ENCODE results near the gene RASSF3. TPM values are rescaled to one million over a fixed set of nuclear protein-coding genes. Genes with fewer than 3 reads are reported as not detected.
A peak's percentile ranks its signal among the peaks of the same experiment; 100 is the strongest.

Gene RASSF3
- polyA plus RNA-seq, 1 donor (not counting 4 experiments of a cell fraction or from before 2014, with no cell fraction given) = 9.6 TPM

GRCh38 chr12:64660237-64661018 lies 50.1 kb downstream of the RASSF3 start:
- no peaks in the 10 kb centered on the region for H3K9me3 ChIP-seq (ENCODE audit: control insufficient read depth, low read depth, low read length)
- DNase-seq (ENCODE audit: low read depth, low spot score) (no peak), FAIRE-seq (no peak)
- peaks cover 5% of the 10 kb centered on the region for H3K4me1 ChIP-seq (ENCODE audit: control insufficient read depth, extremely low read depth, insufficient read depth, low read length)
- no peaks in the 10 kb centered on the region for H3K9me1 ChIP-seq (ENCODE audit: control insufficient read depth, extremely low read depth, insufficient read depth, low read length)
- no peaks in the 10 kb centered on the region for H3K36me3 ChIP-seq (ENCODE audit: control insufficient read depth in 2 of 2, extremely low read depth in 1 of 2, insufficient read depth in 2 of 2, low read length in 2 of 2)
- H3K4me3 ChIP-seq (ENCODE audit: control insufficient read depth in 2 of 3, extremely low read depth in 1 of 3, insufficient read depth in 2 of 3, low read depth in 1 of 3, low read length in 3 of 3) = no peak overlapping the region
- H3K27ac ChIP-seq (ENCODE audit: control insufficient read depth, insufficient read depth, low read length) = no peak overlapping the region
- no peak overlapping the region for H3K4me2 ChIP-seq (ENCODE audit: control insufficient read depth, extremely low read depth, insufficient read depth, low read depth, low read length)
- no peaks in the 10 kb centered on the region for H3K27me3 ChIP-seq (ENCODE audit: control insufficient read depth, extremely low read depth, insufficient read depth, low read length)
- no peak overlapping the region for H3K9ac ChIP-seq (ENCODE audit: control insufficient read depth, extremely low read depth, insufficient read depth, low read length)
- no peak for TF ChIP-seq EZH2 (IDR thresholded peaks at IDR 0.05; ENCODE audit: low read length)
- no peak for TF ChIP-seq CTCF (optimal IDR thresholded peaks at IDR 0.05 in 1 of 3, IDR thresholded peaks at IDR 0.05 in 1 of 3, conservative IDR thresholded peaks at IDR 0.05 in 1 of 3; ENCODE audit: extremely low read depth in 1 of 3, insufficient read depth in 2 of 3, low read length in 3 of 3)
- peaks cover 10% of the 10 kb centered on the region for H3K79me2 ChIP-seq (ENCODE audit: control insufficient read depth, insufficient read depth, low read length)
- H2AFZ ChIP-seq (ENCODE audit: control insufficient read depth, low read length) = no peak overlapping the region
- dilution Hi-C loops (cut with MboI; ENCODE audit: extremely low pct_ligation_motif_present, low sequenced_read_pairs) = no loop called here
- H4K20me1 ChIP-seq (ENCODE audit: control insufficient read depth, extremely low read depth, insufficient read depth, low read length) = no peaks in the 10 kb centered on the region

GRCh38 chr12:64663015-64663414 lies 52.7 kb downstream of the RASSF3 start:
- H3K27ac ChIP-seq (ENCODE audit: control insufficient read depth, insufficient read depth, low read length) = no peak overlapping the region
- no peaks in the 10 kb centered on the region for H3K9me1 ChIP-seq (ENCODE audit: control insufficient read depth, extremely low read depth, insufficient read depth, low read length)
- peaks cover 3% of the 10 kb centered on the region for H3K4me1 ChIP-seq (ENCODE audit: control insufficient read depth, extremely low read depth, insufficient read depth, low read length)
- TF ChIP-seq CTCF (optimal IDR thresholded peaks at IDR 0.05 in 1 of 3, IDR thresholded peaks at IDR 0.05 in 1 of 3, conservative IDR thresholded peaks at IDR 0.05 in 1 of 3; ENCODE audit: extremely low read depth in 1 of 3, insufficient read depth in 2 of 3, low read length in 3 of 3) = no peak
- TF ChIP-seq EZH2 (IDR thresholded peaks at IDR 0.05; ENCODE audit: low read length) = no peak
- FAIRE-seq (no peak), DNase-seq (ENCODE audit: low read depth, low spot score) (no peak)
- dilution Hi-C loops (cut with MboI; ENCODE audit: extremely low pct_ligation_motif_present, low sequenced_read_pairs) = no loop called here
- H3K9me3 ChIP-seq (ENCODE audit: control insufficient read depth, low read depth, low read length) = no peaks in the 10 kb centered on the region
- H2AFZ ChIP-seq (ENCODE audit: control insufficient read depth, low read length) = no peak overlapping the region
- H4K20me1 ChIP-seq (ENCODE audit: control insufficient read depth, extremely low read depth, insufficient read depth, low read length) = no peaks in the 10 kb centered on the region
- H3K36me3 ChIP-seq (ENCODE audit: control insufficient read depth in 2 of 2, extremely low read depth in 1 of 2, insufficient read depth in 2 of 2, low read length in 2 of 2) = peaks cover 0 to 2% of the 10 kb centered on the region in 2 experiments
- no peaks in the 10 kb centered on the region for H3K27me3 ChIP-seq (ENCODE audit: control insufficient read depth, extremely low read depth, insufficient read depth, low read length)
- peaks cover 19% of the 10 kb centered on the region for H3K79me2 ChIP-seq (ENCODE audit: control insufficient read depth, insufficient read depth, low read length)
- no peak overlapping the region for H3K4me3 ChIP-seq (ENCODE audit: control insufficient read depth in 2 of 3, extremely low read depth in 1 of 3, insufficient read depth in 2 of 3, low read depth in 1 of 3, low read length in 3 of 3)
- peak overlapping the region; percentile 42 for H3K4me2 ChIP-seq (ENCODE audit: control insufficient read depth, extremely low read depth, insufficient read depth, low read depth, low read length)
- no peak overlapping the region for H3K9ac ChIP-seq (ENCODE audit: control insufficient read depth, extremely low read depth, insufficient read depth, low read length)

Data from keratinocyte (primary cell).